8988T (cell line): ENCODE data around the gene CD82.

Experiments
- DNase-seq: peaks from one replicate; pipeline ENCODE4 v3.0.0; 2011

The CD82 gene

DNA sequence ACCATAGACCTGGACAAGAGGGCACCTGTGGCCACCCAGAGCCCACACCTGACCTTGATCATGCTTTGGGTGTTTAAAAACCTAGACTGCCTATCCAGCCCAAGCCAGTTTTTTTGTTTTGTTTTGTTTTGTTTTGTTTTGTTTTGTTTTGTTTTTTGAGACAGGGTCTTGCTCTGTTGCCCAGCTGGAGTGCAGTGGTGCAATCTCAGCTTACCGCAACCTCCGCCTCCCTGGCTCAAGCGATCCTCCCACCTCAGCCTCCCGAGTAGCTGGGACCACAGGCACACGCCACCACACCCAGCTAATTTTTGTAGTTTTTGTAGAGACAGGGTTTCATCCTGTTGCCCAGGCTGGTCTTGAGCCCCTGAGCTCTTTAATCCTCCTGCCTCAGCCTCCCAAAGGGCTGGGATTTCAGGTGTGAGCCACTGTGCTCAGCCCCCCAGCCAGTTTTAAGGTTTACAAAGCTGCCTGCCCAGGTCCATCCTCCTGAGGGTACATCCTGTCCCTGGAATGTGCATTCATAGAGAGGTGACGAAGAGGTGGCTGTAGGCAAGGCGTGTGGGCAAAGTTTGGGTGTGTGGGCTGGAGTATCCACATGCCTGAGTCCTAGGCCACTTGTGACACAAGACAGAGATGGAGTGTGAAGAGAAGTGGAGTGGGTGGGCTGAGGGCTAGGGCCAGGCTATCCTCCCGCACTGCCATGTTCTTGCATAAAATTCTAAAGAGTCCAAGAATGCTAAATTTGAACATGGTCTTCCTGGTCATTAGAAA, 3.3 kb upstream of the CD82 start:
- no peak for DNase-seq

DNA sequence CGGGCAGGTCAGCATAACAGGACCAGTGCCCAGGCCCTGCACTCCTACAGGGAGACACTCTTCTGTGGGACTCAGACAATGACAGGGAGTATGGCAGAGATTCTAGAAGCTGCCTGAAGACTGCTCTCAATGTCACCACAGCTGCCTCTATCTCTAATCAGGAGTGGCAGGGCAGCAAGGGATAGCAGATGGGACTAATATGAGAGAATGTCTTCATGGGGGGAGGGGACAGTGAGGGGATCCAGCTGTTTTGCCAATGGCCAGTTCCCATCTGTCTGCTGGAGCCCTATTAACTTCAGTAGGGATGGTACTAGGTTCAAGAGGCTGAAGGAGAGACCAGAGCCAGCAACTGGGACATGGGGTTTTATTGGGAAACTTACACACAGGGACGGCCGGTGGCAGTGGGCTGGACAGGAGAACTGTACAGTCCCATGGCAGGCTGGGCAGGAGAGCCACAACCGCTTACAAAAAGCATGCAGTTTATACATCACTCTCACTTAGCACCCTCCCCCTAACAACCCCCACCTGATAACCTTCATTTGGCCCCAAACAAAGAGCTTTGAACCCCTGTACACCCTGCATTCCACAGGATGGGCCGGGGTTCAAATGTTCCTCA, 2.5 kb upstream of the CD82 start:
- DNase-seq: no peak

DNA sequence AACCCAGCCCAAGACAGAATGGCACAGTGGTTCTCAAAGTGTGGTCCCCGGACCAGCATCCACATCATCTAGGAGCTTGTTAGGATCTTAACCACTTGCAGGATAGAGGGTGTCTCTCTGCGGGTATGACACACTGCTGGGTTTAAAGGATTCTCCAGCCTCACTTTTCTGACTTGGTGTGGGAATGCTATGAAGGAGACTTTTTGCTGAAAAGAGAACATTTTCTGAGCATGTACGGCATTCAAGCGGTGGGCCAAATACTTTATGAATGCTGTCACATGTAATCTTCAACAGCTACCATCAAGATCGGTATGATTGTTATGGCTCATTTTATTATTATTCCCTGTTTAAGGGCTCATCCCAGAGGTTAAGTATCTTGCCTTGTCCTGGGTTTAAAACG, 1.8 kb upstream of the CD82 start:
- DNase-seq: no peak

DNA sequence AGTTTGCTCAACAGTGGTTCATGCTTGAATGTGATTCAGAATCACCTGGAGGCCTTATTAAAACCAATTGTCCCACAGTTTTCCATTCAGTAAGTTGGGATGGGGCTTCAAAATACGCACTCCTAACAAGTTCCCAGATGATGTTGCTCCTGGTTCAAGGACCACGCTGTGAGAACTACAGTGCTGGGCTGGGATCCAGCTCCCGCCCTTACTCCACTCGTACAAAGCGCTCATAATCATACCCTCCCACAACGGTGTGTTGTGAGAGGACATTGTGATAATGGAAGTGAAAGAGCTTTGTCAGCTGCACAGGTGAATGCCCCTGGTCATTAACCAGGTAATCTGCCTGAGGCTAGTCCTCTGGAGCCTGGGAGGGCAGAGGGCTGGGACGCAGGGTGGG, 1.3 kb upstream of the CD82 start:
- no peak for DNase-seq

DNA sequence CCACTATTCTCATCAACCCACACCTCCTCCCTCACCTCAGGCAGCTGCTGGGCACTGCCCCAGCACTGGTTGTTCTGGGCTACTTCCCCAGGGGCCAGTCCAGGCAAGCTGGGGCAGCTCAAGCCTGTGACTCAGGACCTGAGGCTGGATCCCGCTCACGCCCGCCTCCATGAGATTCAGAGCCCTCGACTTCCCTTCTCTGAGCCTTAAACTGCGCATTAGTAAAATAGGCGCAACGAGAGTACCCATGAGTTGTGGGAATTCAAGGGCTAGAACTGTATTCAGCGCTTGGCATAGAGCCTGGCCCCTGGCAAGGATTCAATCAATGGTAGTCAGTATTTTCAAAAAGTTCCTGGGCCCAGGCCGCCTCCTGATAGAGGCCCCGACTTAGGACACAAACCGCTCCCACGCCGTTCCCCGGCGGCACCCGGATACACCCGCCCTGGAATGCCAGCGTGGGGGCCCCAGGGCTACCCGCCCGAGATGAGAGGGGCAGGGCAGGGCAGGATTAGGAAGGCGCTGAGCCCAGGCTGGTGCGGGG, 723 bp upstream of the CD82 start:
- DNase-seq: no peak

DNA sequence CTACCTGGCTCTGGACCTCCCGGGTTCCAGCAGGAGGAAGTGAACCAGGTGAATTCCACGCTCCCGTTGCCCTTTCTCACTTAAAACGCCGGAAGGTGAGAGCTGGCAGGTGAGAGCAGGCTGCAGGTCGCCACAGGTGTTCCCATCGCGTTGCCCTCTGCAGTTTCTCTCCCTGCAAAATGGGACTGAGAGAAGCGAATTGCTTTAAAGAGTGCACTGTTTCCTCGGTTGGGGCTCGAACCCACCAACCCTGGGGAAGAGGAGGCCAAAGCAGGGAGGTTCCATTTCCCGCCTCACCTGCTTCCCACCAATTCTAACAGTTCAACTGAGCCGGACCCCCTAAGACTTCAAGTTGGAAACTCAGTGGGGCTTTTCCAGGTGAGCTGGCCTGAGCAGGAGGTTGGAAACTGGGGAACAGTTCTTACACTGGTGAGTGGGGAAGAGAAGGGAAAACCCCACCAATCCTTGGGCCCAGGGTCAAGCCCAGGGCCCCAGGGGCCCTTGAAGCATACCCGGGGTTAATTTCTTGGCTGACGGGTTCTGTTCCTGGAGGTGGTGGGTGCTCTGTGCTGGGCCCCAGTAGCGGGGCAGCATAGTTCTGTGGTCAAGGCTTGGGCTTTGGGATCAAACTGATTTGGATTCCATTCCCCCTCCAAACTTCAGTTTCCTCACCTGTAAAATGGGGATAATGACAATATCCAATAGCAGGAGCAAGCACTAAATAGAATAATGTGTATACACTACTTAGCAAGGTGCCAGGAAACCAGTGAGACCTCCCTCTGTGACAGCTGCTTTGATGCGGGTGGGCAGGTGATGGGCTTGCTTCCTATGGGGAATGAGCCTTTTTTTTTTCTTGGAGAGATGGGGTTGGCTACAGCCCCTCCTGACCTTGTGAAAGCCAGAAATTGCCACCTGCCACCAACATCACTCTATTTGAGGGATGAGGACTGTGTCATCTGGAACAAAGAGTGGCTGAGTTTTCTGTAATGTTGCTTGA, 788 bp downstream of the CD82 start:
- DNase-seq: no peak

DNA sequence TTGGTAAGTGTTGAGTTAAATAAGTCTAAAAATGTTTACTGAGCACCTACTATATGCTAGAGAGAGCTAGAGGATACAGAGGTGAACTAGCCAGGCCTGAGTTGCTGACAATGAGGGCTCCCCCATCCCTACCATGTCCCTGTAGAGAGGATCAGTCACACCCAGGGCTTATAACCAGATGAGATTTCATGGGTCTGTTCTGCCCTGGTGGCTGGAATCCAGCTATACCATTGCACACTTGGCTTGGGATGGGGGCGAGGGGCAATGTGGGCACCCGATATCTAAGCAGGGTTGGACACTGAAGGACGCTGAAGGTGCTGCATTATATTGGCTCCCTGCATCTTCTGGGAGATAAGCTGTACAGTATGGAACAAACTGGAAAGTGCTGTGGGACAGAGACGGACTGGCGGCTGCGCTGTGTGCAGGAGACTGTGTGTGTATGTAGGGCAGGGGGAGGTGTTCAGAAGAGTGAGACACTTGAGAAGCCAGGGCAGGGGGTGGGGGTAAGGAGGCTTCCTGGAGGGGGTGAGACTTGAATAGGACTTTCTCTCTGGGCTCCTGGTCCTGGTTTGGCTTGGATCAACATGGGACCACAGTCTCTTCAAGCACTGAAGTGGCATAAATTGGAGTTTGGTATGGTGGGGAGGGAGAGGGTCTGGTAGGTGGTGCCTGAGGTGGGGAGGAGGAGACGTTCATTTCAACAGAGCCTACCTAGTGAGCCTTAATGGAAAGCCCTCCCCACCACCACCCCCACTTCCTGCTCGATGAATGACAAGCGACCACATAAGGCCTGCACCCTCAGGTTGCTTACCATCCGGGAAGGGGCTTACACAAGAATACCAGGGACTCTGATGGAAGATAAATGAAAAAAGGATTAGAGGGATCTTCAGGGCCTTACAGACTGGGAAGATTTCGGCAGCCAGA, 1.8 kb downstream of the CD82 start:
- DNase-seq: no peak

DNA sequence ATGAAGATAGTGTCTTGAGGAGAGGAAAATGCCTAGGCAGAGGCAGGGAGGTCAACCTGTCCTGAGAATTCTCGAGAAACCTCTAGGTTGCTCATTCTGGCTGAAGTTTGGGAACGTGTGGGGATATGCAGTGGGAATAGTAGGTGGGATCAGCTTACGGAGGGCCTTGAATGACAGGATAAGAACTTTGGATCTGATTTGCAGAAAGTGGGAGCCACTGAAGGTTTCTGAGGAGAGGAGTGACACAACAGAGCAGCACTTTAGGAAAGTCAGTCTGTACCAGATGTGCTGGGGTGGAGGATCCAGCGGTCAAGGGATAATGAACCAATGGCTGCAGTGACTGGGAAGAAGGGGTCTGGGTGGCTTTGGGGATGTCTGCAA, 2.4 kb downstream of the CD82 start:
- no peak for DNase-seq

DNA sequence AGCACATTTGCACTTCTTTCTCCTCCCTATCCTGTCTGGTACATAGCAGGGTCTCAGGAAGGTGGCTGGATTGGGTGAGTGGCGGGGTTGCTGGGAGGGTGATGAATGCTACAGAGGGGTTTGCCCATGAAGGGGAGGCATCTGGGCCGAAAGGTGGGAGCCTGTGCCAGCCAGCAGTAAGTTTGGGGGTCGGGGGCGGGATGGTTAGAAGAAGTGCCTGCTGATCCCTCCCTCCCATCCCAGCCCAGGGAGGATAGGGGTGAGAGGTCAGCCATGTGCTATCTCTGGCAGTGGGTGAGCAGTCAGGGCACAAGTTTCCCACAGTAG, 2.8 kb downstream of the CD82 start:
- no peak for DNase-seq

DNA sequence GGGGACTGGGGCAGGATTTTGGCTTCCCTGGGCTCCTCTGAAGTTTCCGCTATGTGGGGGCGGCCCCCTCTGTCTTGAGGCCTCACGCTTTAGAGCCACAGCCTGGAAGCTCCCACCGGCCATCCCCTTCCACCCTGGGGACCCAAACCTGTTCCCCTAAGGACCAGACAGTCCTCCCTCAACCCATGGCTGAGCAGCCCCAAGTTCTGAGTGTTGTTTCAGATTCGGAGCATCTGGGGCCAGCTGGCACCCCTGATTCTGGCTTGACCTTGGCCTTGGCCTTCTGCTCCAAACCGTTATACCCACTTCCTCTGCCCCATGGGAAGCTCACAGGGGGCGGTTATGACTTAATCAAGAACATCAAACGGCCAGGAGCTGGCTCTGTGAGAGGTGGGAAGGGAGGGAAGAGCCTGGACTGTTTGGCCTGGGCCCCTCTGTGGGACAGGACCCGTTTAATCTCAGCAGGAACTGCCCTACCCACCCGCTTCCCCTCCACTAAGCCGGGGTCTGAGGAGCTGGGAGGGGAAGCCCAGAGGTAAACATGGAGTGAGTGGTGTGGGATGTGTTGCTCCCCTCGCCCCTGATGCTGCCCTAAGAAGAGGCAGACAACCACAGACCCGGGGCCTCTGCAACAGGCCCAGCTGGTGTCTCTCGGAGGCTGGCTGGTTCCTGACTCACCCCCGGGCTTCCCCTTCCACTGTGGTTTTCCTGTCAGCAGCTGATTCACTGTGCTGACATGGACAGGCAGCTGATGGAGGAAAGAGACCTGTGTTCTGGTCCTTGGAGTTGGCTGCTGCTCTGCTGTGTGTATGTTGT, 3.4 kb downstream of the CD82 start:
- peak; percentile 92 for DNase-seq

DNA sequence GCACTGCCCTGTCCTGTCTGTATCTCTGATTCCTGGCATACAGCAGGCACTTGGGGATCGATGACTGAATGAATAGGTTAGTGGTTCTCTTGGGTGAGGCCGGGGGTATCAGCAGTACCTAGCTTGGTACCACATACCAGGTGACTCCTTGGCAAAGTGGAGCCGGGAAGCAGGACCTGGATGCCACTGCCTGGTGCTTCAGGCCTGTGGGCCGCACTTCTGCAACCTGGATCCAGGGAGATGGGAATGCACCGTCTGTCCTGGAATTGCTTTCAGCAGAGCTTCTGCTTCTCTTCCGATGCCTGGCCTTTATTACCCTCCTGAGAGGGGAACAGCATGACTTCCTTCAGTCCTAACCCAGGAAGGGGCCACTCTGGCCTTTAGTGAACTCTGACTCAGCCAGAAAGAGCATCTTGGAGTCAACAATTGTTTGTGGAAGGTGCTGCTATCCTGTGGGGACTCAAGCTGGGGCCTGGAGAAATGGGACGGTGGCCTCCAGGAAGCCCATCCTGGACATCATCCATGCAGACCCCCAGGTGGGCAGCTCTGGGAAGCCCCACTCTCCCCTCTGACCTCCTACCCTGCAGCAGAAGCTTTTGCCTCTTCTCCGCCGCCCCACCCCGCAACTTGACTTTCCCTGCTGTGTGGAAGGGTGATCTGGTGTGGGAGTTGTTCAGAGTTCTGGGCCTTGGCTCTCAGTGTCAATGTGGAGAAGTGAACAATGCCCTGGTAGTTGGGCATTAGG, 5.1 kb downstream of the CD82 start:
- no peak for DNase-seq

DNA sequence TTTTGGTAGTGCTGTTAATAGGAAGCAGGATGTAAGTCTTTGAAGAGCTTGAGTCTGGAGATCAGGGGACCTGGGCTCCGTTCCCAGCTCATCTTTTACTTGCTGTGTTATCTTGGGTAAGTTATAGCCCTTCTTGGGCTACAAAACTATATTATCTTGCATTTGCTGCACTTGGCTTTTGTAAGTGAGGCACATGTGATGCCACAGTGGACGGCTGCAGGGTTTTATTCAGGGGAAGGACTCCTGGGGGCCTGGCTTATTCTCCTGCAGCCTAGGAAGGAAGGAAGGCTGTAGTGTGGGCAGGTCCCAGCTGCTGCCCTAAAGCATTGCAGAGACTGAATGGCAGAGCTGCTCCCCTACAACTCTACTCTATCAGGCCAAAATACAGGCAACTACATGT, 6.4 kb downstream of the CD82 start:
- no peak for DNase-seq

DNA sequence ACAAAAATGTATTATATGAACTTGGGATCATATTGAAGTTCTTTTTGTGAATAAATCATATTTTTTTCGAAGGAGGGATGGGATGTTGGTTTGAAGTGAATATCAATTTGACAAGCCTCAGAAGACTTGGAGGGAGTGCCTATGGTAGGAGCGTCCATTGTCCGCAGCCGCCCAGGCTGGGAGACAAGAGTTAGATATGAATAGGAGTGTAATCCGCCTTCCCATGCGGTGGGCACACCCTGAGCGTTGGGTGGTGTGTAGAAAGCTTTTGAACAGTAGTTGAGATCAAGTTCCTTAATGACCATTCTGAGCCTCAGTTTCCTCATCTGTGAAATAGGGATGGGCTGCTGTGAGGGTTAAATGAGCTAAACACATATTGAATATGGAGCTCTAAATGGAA, 7.0 kb downstream of the CD82 start:
- no peak for DNase-seq

DNA sequence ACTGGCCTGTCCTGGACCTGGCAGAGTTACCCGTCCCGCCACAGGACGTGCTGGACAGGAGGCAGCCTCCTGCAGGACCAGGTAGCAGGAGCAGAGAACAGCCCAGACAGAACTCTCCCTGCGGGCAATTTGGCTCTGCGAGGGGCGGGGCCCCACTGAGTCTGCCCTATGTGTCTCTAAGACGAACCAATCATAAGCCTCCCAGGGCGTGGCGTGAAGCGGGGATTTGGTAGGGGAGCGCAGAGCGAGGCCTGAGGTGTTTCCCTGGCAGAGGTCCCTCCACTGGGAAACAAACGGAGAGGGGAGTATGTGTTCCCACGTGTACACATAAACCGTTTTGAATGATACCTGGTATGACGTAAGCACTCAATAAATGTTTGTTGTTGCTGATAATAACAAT, 7.4 kb downstream of the CD82 start:
- no peak for DNase-seq

DNA sequence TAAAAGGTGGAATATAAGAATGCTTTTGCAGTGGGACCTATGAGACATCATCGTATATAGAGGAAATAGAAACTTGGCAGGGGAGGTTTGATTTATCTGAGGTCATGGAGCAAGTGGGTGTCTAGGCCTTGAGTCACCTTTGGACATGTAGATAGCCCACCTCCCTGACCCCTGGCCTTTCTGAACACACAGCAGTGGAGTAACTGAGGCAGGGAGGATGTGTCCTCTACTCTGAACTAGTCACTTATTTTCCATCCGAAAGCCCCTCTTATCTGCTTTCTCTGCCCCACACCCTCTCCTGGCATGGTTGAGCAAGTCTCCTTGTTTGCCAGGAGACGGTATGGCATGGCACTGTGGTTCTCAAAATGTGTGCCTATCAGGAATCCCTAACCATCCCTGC, 7.9 kb downstream of the CD82 start:
- no peak for DNase-seq

DNA sequence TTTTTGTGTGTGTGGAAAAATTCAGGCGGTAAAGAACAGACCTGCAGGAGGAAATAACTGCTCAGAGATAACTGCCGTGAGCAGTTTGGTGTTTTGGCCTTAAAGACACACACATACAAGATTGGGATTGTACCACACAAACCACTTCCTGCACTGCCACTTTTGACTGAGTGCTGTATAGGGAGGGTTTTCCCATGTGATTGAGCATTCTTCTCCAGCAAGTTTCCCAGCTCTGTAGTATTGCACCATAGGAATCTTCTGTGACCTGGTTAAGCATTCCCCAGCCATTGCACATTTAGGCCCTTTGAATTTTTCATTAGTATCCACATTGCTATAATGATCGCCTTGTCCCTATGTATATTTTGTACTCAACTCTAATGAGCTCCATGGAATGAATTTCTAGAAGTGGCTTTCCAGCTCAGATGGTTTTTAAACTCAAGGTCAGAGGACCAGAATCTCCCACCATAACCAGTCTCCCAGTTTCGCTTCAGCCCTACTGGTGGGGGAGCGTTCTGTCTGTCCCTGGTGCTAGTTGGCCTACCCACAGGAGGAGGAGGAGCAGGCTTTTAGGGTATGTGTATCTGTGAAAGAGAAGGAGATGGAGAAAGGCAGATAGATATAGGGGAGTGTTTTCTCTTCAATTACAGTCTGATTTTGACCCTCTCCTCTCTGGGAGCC, 9.3 kb downstream of the CD82 start:
- DNase-seq: no peak

DNA sequence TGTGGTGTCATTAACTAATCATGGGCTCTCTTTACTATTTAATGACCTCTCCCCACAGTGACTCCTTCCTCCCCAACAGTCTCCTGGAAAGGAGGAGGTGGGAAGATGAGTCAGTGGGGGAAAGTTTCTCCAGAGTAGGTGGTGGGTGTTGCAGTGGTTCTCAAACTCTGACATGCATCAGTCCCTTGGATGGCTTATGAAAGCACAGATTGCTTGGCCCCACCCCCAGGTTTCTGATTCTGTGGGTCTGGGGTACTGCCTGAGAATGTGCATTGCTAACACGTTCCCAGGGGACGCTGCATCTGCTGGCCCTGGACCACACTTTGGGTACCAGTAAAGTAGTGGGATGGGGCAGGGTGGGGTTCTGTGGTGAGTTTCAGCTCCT, 9.8 kb downstream of the CD82 start:
- no peak for DNase-seq

DNA sequence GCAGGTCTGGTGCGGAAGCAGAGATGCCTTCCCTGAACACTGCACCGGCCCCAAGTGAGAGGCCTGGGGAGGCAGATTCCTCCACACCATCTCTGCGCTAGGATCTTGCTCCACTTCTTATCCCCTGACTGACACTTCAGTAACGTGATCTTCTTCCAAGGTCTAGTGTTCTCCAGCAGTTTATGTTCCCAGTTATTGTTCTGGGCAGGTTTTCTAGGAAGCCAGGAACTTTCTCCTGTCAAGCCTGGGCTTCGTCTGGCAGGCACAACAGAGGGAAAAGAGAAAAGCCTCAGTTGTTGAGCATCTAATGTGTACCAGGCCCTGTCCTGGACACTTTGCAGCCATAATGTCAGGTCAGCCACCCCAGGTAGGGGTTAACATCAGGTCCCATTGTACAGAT, 10.5 kb downstream of the CD82 start:
- DNase-seq: no peak

DNA sequence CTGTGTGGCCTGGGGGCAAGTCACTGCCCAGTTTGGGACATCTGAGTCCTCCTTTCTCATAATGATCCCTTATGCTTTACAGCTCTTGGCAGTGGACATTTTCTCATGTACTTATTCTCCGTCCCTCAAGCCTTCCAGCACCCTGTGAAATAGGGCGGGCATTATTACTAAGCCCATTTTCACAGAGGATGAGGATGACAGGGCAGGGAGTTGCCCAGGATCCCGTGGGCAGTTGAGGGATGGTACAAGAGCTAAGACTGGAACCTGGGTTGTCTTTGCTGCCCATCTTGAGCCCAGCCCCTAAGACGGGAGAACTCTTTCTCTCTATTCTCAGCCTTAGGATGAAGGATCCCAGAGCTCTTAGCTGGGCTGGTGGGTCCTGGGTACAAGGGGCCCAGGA, 11.2 kb downstream of the CD82 start:
- no peak for DNase-seq

DNA sequence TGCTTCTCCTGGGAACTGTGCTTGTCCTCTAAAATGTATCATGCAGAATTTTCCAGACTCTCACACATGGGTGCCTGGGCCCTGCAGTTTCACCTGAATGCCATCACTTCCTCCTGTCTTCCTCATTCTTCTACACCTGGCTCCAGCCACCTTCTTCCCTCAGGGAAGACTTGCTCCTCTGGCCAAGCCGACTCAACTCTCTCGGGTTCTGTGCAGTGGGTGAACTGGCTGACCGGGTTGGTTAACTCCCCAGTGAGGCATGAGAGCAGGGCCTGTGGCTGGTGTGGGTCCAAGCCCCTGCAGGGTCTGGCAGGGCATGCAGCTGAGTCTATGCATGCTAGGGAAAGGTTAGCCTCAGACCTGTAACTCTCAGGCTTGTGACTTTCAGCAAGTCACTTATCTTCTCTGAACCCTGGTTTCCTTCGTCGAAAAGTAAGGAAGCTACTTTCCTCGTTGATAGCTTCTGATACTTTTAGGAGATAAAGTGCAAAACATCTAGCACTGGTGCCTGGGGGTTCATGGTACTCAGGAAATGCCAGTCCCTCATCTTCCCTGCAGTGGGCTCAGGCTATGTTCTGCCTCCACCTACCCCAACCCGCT, 11.9 kb downstream of the CD82 start:
- DNase-seq: no peak
